GM23338 (cell line): Measurements from ENCODE around the gene EBLN1. TPM values are rescaled to one million over a fixed set of nuclear protein-coding genes. Genes with fewer than 3 reads are reported as not detected.

Experiments used
- ATAC-seq: fragments of 200-7000 bp; cut with Tn5 transposase; 3 replicates; pipeline ENCODE4 v1.9.1; 2020
- DNase-seq: peaks from one replicate; pipeline ENCODE4 v3.0.0-alpha.2; 2015; ENCODE audit warnings: low spot score
- H2AFZ ChIP-seq: fragments of 200-600 bp; sonication (generic); 2 replicates; pipeline ENCODE4 v1.8.0; 2016; ENCODE audit warnings: antibody characterized with exemption, mild to moderate bottlenecking, moderate library complexity
- H3F3A ChIP-seq: fragments of 200-600 bp; sonication (generic); replicated peaks from 2 replicates; pipeline ENCODE4 v1.8.0; 2017; ENCODE audit warnings: antibody characterized with exemption, mixed run types, low read depth
- H3K27ac ChIP-seq: fragments of 200-600 bp; sonication (generic); 2 replicates; pipeline ENCODE4 v1.6.1; 2016; ENCODE audit warnings: low read depth
- H3K27me3 ChIP-seq: fragments of 200-600 bp; sonication (generic); 2 replicates; pipeline ENCODE4 v1.8.0; 2016; ENCODE audit warnings: mild to moderate bottlenecking, mixed run types, moderate library complexity; ENCODE audit not compliant: insufficient read depth
- H3K36me3 ChIP-seq: fragments of 200-600 bp; sonication (generic); 2 replicates; pipeline ENCODE4 v1.8.0; 2016; ENCODE audit warnings: mild to moderate bottlenecking; ENCODE audit not compliant: insufficient read depth
- H3K4me1 ChIP-seq: fragments of 200-600 bp; sonication (generic); 2 replicates; pipeline ENCODE4 v1.8.0; 2016; ENCODE audit warnings: mild to moderate bottlenecking, moderate library complexity; ENCODE audit not compliant: insufficient read depth
- H3K4me2 ChIP-seq: fragments of 200-600 bp; sonication (generic); 2 replicates; pipeline ENCODE4 v1.7.1; 2017; ENCODE audit warnings: mixed run types
- H3K4me3 ChIP-seq: fragments of 200-600 bp; sonication (generic); 2 replicates; pipeline ENCODE4 v1.6.1; 2016; ENCODE audit warnings: mixed run types
- H3K79me2 ChIP-seq: fragments of 200-600 bp; sonication (generic); replicated peaks from 2 replicates; pipeline ENCODE4 v1.8.0; 2017; ENCODE audit warnings: mild to moderate bottlenecking; ENCODE audit not compliant: insufficient read depth
- H3K9me2 ChIP-seq: fragments of 200-600 bp; sonication (generic); 2 replicates; pipeline ENCODE4 v1.8.0; 2017; ENCODE audit not compliant: insufficient read depth
- H4K20me1 ChIP-seq: fragments of 200-600 bp; sonication (generic); replicated peaks from 2 replicates; pipeline ENCODE4 v1.8.0; 2017; ENCODE audit warnings: mild to moderate bottlenecking; ENCODE audit not compliant: insufficient read depth
- H3K27ac Mint-ChIP-seq: 2 replicates; pipeline ENCODE4 v1.8.0; 2020; ENCODE audit warnings: inconsistent platforms, mild to moderate bottlenecking, moderate library complexity, mixed read lengths
- H3K27me3 Mint-ChIP-seq: 3 replicates; pipeline ENCODE4 v1.8.0; 2022; ENCODE audit warnings: low read depth, mild to moderate bottlenecking, moderate library complexity, mixed read lengths, inconsistent platforms; ENCODE audit not compliant: insufficient read depth, poor library complexity
- H3K36me3 Mint-ChIP-seq: 3 replicates; pipeline ENCODE4 v1.8.0; 2021; ENCODE audit warnings: low read depth, mild to moderate bottlenecking, inconsistent platforms, moderate library complexity, mixed read lengths
- H3K4me1 Mint-ChIP-seq: 3 replicates; pipeline ENCODE4 v1.8.0; 2020; ENCODE audit warnings: mild to moderate bottlenecking, inconsistent platforms, mixed read lengths
- H3K4me3 Mint-ChIP-seq: 3 replicates; pipeline ENCODE4 v1.8.0; 2021; ENCODE audit warnings: moderate library complexity, mild to moderate bottlenecking, inconsistent platforms, mixed read lengths
- H3K9me3 Mint-ChIP-seq: 3 replicates; pipeline ENCODE4 v1.8.0; 2020; ENCODE audit warnings: moderate library complexity, mild to moderate bottlenecking, inconsistent platforms, mixed read lengths
- CREB1 ChIP-seq: fragments of 250-450 bp; sonication (Bioruptor Pico); IDR thresholded peaks from 2 replicates; pipeline ENCODE4 v1.5.0; 2020; ENCODE audit warnings: low read depth, mild to moderate bottlenecking, moderate library complexity
- CTCF ChIP-seq, 2 experiments: fragments of 200-600 bp in 1 of 2; sonication (generic) in 1 of 2; conservative IDR thresholded peaks; 2 replicates each; pipeline versions ENCODE4 v1.5.1 to v1.6.1; 2016 to 2017; ENCODE audit warnings: antibody characterized with exemption in 2 of 2, low read depth in 2 of 2, mild to moderate bottlenecking in 2 of 2, moderate library complexity in 1 of 2
- ETS1 ChIP-seq: IDR thresholded peaks from 2 replicates; pipeline ENCODE4 v1.6.1; 2016; ENCODE audit warnings: antibody characterized with exemption
- EZH2 ChIP-seq: fragments of 200-600 bp; sonication (generic); IDR thresholded peaks from one replicate; pipeline ENCODE4 v1.8.0; 2017; ENCODE audit warnings: antibody characterized with exemption, mild to moderate bottlenecking, low read depth; ENCODE audit not compliant: unreplicated experiment
- EZH2phosphoT487 ChIP-seq: fragments of 200-600 bp; sonication (generic); IDR thresholded peaks from one replicate; pipeline ENCODE4 v1.8.1; 2018; ENCODE audit warnings: antibody characterized with exemption; ENCODE audit not compliant: unreplicated experiment
- JUNB ChIP-seq: IDR thresholded peaks from one replicate; pipeline ENCODE4 v1.6.1; 2016; ENCODE audit warnings: antibody characterized with exemption; ENCODE audit not compliant: unreplicated experiment
- NANOG ChIP-seq: IDR thresholded peaks from 2 replicates; pipeline ENCODE4 v1.6.1; 2016; ENCODE audit warnings: antibody characterized with exemption, borderline replicate concordance
- POLR2AphosphoS5 ChIP-seq: IDR thresholded peaks from 2 replicates; pipeline ENCODE4 v1.6.1; 2016; ENCODE audit warnings: antibody characterized with exemption, low read depth
- REST ChIP-seq: IDR thresholded peaks from one replicate; pipeline ENCODE4 v1.6.1; 2018; ENCODE audit warnings: antibody characterized with exemption; ENCODE audit not compliant: unreplicated experiment
- STAT1 ChIP-seq: IDR thresholded peaks from one replicate; pipeline ENCODE4 v1.6.1; 2016; ENCODE audit warnings: antibody characterized with exemption; ENCODE audit not compliant: unreplicated experiment
- ZNF114 ChIP-seq: fragments of 250-450 bp; sonication (Bioruptor Pico); IDR thresholded peaks from 2 replicates; pipeline ENCODE4 v1.5.0; 2020; ENCODE audit warnings: mild to moderate bottlenecking, moderate library complexity
- ZNF331 ChIP-seq: fragments of 250-450 bp; sonication (Bioruptor Pico); IDR thresholded peaks from 2 replicates; pipeline ENCODE4 v1.5.0; 2020; ENCODE audit warnings: low read depth, mild to moderate bottlenecking, moderate library complexity
- ZNF462 ChIP-seq: fragments of 250-450 bp; sonication (Bioruptor Pico); IDR thresholded peaks from 2 replicates; pipeline ENCODE4 v1.5.0; 2020; ENCODE audit warnings: mild to moderate bottlenecking, moderate library complexity
- polyA plus RNA-seq: library from polyadenylated mRNA; unstranded; fragments of >200 nt; fragmentation: Nextera tagmentation; extraction: Ambion mirVana; gene quantifications from 2 replicates; pipeline ENCODE4 v1.2.1, GENCODE V29; 2016
- total RNA-seq: library from RNA; depleted of rRNA; stranded (reverse); fragments of >200 nt; shearing (Covaris generic); gene quantifications from 2 replicates; pipeline ENCODE4 v1.2.3, GENCODE V29; 2014

EBLN1 gene
- total and polyA plus RNA-seq, 2 experiments from 2014 or later, result not detected

- DNase-seq (no peak), ATAC-seq (no peak)
- H3K4me1 Mint-ChIP-seq, result peaks cover 3% of the 10 kb centered on the region; the same call in 1 of the 3 replicates
- peaks cover 3% of the 10 kb centered on the region; the same call in 2 of the 3 replicates for H3K36me3 Mint-ChIP-seq
- Histone ChIP-seq H3K36me3 (no peaks in the 10 kb centered on the region), H3K27me3 (no peaks in the 10 kb centered on the region; the same call in 1 of the 2 replicates), H3K4me1 (peaks cover 8% of the 10 kb centered on the region), H2AFZ (peak overlapping the region; percentile 92), H3K9me2 (no peaks in the 10 kb centered on the region), H3K4me3 (peak overlapping the region; percentile 72), H3K27ac (no peak overlapping the region), H3F3A (no peaks in the 10 kb centered on the region), H4K20me1 (no peaks in the 10 kb centered on the region), H3K79me2 (no peaks in the 10 kb centered on the region), H3K4me2 (peak overlapping the region; percentile 80)
- H3K4me3 Mint-ChIP-seq, result peak overlapping the region; percentile 90
- peaks cover 10% of the 10 kb centered on the region for H3K27me3 Mint-ChIP-seq
- peaks cover 4% of the 10 kb centered on the region for H3K9me3 Mint-ChIP-seq
- no peak for TF ChIP-seq REST
- no peak for TF ChIP-seq NANOG
- TF ChIP-seq CTCF (conservative IDR thresholded peaks at IDR 0.05; ENCODE audit: low read depth in 2 of 2), result no peak
- no peak for TF ChIP-seq ZNF331 (CRISPR knock-in tag)
- no peak for TF ChIP-seq ZNF462 (CRISPR knock-in tag)
- no peak for TF ChIP-seq EZH2
- TF ChIP-seq STAT1, result no peak
- no peak for TF ChIP-seq POLR2AphosphoS5
- no peak for TF ChIP-seq JUNB
- TF ChIP-seq EZH2phosphoT487, result no peak
- TF ChIP-seq ZNF114, result no peak
- TF ChIP-seq CREB1 (CRISPR knock-in tag), result no peak
- no peak for TF ChIP-seq ETS1
- peak overlapping the region; percentile 53; the same call in 1 of the 2 replicates for H3K27ac Mint-ChIP-seq
These were observed 12.0 kb upstream of the EBLN1 start for GRCh38 chr10:22229802-22230157.
